GM21723 (cell line): ENCODE results near the gene DGAT2.
A peak's percentile ranks its signal among the peaks of the same experiment; 100 is the strongest.

Experiments used
- ATAC-seq: cut with Tn5 transposase; IDR thresholded peaks from one replicate; pipeline ENCODE4 v1.9.1; 2021; ENCODE audit warnings: mild to moderate bottlenecking, moderate library complexity; ENCODE audit not compliant: unreplicated experiment

Gene DGAT2

DNA sequence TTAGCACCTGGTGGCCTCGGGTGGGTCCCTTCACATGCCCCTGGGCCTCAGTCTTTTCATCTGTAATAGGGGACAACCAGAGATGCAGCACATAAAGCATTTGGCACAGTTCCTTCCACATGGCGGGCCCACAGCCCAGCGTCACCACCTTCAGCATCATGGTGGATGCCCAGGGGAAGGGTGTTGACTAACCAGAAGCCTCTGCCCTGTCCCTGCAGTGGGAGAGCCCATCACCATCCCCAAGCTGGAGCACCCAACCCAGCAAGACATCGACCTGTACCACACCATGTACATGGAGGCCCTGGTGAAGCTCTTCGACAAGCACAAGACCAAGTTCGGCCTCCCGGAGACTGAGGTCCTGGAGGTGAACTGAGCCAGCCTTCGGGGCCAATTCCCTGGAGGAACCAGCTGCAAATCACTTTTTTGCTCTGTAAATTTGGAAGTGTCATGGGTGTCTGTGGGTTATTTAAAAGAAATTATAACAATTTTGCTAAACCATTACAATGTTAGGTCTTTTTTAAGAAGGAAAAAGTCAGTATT lies 31.6 kb downstream of the DGAT2 start:
- ATAC-seq: no peak

DNA sequence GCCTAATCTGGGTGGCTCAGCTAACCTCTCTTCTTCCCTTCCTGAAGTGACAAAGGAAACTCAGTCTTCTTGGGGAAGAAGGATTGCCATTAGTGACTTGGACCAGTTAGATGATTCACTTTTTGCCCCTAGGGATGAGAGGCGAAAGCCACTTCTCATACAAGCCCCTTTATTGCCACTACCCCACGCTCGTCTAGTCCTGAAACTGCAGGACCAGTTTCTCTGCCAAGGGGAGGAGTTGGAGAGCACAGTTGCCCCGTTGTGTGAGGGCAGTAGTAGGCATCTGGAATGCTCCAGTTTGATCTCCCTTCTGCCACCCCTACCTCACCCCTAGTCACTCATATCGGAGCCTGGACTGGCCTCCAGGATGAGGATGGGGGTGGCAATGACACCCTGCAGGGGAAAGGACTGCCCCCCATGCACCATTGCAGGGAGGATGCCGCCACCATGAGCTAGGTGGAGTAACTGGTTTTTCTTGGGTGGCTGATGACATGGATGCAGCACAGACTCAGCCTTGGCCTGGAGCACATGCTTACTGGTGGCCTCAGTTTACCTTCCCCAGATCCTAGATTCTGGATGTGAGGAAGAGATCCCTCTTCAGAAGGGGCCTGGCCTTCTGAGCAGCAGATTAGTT lies 32.3 kb downstream of the DGAT2 start:
- ATAC-seq: no peak

DNA sequence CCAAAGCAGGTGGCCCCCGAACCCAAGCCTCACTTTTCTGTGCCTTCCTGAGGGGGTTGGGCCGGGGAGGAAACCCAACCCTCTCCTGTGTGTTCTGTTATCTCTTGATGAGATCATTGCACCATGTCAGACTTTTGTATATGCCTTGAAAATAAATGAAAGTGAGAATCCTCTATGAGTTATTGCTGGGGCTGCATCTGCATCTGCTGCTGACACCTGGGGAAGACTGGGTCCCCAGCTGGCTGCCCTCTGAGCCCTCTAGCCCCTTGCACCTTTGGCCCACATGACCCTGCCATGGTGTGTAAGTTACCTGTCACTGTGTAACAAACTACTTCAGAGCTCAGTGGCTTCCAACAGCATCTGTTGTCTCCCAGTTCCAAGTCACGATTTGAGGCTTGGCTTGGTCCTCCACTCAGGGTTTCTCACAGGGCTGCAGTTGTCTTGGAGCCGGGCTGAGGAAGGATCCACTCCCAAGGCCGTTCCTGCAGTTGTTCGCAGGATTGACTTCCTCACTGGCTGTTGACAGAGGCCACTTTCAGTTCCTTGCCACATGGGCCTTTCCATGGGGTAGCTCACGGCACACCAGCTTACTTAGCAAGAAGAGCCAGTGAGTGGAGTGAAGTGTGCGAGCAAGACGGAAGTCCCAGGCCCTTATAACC lies 32.9 kb downstream of the DGAT2 start:
- no peak for ATAC-seq

DNA sequence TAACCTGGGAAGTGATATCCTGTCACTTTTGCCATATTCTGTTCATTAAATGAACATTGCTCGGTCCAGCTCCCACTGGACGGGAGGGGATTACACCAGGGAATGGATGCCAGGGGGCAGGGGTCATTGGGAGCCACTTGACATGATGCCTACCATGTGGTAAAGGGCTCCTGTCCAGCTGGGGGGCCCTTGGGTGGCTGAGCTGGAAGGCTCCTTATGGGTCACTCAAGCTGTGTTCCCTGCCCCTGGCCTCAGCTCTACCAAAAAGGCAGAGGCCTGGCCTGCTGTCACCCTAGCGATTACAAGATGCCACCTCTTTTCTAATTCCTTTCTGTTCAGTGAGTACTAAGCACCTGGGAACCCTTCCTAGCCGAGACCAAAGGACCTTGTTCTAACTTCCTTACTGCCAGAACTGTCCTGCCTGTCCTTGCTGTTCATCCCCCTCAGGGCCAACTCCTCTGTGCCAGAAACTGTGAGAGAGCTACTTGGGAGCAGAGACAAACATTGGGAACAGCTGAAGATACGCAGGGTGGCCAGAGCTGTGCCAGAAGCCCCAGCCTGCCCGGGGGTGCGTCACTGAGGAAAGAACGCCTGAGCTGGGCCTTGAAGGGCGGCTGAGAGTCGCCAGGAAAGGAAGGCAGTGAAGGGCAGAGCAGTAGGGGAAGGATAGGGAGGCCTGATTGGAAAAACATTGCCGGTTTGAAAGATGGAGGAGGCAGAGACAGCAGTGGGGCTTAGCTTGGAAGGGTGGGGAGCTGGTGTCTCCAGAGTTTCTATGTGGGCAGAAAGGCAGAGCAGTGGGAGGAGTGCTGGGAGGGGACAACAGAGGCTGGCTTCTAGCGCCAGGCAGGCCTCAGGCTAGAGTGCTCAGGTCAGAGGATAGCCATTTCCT lies 33.7 kb downstream of the DGAT2 start:
- no peak for ATAC-seq

DNA sequence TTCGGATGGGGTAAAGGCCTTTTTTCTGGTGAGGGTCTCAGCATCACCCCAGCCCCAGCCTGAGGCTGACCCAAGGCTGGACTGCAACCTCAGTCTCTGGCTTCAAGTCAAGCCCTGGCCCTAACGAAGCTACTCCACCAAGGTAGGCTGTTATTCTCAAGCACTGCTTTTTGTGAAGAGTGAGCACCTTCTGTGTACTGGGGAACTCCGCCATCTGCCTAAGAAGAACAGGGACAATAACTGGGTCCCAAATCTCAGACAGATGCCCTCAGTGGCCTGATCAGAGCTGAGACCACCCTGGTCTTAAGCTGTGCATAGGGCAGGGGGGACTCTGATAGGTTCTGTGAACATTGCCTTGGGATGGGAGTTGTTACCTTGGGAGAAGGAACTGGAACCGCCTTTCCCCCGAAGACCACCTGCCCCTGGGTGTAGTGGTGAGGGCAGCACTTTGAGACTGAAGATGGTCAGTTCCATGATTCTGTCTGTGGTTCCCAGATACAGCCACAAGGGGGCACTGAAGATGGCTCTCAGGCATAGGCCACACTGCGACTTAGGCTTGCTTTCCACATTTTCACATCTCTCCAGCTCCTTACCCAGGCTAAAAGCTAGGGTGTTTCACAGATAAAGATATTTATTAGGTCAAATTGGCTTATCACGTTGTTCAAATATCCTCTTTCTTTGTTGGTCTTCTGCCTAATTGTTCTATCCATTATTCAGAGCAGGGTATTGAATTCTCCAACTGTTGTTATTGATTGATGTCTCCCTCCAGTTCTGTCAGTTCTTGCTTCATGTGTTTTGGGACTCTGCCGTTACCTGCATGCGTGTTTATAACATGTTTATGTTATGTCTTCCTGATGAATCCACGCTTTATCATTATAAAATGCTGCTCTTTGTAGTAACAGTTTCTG lies 34.6 kb downstream of the DGAT2 start:
- peak; percentile 71 for ATAC-seq

DNA sequence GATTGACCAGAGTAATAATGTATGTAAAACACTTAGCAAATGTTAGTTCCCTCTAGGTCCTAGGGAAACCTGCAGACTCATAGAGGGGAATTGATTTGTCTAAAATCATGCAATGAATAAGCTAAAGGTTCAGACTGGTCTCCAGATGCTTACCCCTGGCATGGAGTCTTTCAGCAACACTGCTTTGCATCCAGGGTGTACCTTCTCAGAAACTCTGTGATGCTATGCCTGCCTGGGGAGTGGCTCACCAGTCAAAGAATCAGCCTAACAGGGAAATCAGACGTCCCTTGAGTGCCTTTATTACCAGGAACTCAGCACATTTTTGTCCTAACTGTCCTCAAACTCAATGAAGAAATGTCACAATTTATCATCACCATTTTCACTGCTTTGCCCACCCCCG lies 40.5 kb downstream of the DGAT2 start:
- no peak for ATAC-seq

DNA sequence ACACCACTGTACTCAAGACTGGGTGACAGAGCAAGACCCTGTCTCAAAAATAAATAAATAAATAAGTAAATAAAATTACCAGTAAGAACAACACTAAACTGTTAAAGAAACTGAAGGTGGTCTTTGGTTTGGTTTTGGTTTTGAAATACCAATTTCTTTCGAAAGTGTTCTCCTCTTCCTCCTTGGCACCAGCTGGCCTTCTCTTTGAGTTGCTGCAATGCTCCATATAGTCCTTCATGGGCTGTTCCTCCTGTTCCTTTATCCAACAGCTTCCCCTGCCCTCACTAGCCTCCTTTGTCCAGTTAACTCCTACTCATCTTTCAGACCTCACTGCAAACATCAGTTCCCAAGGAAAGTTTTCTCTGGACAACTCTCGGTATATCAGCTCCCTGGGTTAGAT lies 41.4 kb downstream of the DGAT2 start:
- no peak for ATAC-seq

DNA sequence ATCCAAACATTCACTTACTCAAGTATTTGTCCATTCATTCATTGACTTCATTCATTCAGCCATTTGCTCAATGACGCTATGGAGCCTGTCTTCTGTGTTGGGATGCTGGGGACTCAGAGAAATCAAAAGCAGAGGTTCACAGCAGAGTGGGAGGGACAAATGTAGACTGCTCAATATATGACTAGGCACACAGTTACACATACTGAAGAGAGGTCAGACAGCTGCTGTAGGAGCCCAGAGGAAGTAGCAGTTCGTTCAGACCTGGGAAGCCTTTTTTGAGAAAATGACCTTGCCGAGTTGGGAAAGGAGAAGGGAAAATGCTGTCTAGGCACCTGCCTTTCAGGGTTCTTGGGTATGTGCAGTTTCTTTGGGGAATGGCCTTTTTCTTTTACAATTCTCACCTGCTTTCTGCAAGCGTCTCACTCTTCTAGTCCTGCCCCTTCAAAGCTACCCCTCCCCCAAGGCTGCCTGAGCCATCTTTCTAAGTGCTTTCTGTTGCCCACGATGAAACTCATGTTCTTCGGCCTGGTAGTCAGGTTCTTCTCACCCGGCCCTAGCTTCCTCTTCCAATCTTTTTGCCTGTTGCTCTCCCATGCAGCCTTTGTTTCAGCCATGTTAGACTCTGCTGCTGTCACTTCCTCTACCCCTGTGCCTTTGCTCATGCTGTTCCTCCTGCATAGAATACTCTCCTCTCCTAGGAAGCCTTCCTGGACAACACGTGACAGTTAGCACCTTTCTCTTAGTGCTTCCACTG lies 42.2 kb downstream of the DGAT2 start:
- ATAC-seq: no peak

DNA sequence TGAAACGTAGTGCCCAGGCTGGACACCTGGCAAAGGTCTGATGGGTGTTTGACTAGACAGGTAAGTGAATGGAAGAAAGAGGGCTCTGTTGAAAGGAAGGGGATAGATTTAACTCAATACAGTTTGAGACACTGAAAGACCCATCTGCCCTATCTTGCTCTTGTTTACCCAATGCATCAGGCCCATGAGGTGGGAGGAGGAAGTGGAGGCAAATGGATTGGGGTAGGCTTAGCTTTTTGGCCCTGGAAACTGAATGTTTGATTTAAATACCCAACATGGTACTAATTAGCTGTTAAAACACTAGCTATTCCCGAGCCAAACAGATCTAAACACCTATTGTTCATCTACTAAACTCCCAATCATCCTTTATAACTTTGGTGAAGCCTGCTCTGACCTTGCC lies 42.9 kb downstream of the DGAT2 start:
- no peak for ATAC-seq

DNA sequence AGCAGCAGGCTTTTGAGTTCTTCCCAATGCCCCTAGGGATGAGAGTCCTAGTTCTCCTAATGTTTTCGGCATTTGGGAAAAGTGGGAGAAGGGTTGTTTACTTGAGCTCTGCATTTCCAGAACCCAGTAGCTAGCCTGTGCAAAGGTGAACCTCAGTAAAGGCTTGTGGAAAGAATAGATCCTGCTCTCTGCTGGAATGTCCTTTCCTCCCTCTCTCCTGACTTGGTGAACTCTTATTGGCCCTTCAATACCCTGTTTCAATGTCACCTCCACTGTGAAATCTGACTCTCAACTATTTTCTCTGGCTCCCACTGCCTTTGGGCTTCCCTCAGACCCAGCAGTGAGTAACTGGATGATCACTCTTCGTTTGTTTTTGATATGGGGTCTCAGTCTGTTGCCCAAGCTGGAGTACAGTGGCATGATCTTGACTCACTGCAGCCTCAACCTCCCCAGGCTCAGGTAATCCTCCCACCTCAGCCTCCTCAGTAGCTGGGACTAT lies 44.0 kb downstream of the DGAT2 start:
- ATAC-seq: no peak

DNA sequence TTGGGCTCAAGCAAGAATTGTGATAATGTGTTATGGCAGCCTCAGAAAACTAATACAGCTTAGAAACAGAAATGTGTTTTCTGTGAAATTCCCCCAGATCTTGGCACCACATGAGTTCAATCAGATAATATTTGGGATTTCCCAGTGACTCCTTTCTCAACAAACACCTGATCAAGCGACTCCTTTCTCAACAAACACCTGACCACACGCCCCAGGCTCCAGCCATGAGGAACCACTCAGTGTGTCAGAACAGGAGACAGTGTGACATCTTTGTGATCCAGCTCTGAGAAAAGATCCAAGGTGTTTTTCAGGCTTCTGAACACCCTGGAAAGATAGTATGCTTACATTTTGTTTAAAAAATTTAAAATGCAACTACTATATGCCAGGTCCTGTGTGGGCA lies 44.5 kb downstream of the DGAT2 start:
- no peak for ATAC-seq

DNA sequence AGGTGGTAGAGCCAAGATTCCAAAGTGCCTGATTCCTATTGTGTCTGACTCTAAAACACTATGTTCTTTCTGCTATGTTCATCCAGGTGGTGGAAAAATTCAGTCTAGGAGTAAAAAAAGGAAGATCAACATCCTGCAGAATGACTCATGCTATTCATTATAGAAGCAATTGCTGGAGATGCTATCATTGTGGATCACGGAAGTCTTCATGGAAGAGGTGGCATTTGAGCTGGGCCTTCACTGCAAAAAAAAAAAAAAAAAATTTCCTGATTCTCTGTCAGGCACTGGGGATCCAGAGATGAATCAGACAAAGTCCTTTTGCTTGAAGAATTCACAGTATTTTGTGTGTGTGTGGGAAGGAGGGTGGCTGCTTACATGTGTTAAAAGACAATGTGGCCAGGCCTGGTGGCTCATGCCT lies 45.1 kb downstream of the DGAT2 start:
- ATAC-seq: no peak

DNA sequence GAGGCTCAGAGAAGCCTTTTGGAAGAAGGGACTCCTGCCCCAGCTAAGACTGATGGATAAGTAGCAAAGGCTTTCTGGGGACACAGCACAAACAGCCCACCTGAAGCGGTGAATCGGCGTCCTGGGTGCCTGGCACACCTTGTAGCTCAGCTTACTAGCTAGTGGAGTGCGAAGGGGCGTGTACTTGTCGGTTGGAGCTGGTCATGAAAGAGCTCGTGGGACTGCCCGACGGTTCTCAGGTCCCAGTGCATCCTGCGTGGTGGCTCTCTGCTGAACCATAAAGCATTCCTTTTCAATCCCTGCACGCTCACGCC lies 45.7 kb downstream of the DGAT2 start:
- ATAC-seq: peak; percentile 29

DNA sequence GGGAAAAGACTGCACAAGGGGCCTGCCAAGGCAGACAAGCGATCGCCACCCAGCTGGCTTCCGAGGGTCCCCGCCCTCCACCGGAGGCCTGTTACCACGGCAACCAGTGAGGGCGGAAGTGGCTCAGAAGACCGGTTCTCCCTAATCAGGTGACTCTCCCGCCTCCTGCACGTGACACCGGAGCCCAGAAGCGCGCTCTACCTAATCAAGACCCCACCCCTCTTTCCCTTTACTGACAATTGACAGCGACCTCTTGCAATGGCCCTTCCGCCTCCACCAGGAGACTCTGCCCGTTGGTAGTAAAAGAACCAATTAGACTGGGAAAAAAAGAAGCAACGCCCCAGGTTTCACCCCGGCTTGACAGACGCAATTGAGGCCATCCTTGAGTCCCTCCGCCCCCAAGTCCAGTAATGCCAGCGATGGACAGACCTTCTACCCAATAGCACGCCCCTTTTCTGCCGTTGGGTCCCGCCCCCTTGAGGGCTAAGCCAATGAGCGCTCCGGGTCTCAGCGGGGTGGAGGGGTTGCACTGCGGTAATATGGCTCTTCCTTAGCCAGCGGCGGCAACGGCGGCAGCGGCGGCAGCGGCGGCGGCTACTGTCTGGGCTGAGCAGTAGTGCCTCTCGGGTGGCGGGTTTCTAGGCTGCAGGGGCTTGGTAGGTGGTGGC lies 46.2 kb downstream of the DGAT2 start, which contains the start of gene UVRAG:
Gene UVRAG (plus strand): TSS at position 534 of the 668 bp plus-strand sequence. CDS start 198 bp downstream, outside the sequence.
- peak; percentile 80 for ATAC-seq

DNA sequence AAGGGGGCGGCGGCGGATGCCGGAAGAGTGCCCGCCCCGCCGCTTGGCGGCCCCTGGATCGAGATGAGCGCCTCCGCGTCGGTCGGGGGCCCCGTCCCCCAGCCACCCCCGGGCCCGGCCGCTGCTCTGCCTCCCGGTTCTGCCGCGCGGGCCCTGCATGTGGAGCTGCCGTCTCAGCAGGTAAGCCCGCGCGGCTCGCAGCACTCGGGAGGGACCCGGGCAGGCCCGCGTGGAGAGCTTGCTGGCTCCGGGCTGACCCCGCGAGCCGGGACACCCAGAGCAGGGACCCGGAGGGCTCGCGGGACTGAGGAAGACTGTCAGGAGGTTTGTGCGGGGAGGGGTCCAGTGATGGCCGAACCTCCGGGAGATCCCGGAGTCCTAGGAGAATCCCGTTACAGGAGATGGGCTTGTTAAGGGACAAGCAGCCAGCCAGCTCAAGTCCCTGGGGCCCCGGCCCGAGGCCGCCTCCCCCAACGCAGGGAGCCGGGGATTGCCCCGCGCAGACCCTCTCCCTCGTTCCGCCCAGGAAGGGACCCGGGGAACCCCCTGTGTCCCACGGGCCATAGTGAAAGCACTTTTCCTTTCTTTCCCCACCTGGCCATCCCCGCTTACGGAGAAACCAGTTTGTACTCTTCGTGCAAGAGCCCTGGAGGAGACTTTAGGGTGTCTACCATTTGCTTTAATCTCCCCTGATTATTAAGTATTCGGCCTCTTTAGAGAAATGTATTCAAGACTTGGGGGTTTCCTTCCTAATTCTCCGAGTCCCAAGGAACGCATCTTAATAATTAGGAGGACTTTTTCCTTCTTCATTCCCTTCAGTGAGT lies 47.0 kb downstream of the DGAT2 start:
- peak; percentile 26 for ATAC-seq

DNA sequence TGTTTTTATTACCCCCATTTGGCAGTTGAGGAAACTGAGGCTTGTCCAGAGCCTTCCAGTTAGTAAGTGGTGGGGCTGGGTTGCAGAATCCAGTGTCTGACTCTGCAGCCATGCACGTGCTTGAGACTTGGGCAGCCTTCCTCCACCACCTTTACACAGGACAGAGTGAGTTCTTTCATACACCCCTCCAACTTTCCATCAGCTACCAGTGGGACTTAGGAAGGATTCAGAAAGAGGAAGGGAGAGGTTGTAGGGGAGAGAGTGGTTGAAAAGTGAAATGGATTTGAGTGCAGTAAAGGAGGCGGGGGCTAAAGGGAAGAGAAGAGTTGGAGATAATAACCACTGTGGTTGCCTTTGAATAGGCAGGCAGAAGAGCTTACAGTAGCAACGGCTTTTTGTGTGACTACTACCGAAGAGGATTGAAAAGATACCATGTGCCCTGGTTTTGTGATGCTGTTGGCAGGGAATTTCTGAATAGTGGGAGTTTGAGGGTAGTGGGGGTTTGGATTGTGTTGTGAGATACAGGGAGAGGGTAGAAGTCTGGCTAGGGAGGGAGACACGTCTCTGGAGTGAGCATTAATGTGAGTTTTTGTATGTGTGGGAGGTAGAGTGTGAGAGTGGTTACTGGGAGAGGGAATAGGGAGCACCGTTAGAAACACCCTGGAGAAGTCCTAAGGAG lies 48.1 kb downstream of the DGAT2 start:
- no peak for ATAC-seq

DNA sequence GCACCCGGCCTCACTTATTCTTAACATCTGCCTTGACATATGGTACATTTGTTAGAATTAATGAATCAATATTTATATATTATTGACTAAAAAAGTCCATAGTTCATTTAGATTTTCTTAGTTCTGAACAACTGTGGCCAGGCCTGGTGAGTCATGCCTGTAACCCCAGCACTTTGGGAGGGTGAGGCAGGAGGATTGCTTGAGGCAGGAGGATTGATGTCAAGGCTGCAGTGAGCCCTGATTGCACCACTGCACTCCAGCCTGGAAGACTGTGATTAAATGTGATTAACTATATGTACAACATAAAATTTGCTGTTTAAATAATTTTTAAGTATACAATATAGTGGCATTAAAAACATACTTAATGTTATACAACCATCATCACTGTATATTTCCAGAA lies 52.1 kb downstream of the DGAT2 start:
- no peak for ATAC-seq

DNA sequence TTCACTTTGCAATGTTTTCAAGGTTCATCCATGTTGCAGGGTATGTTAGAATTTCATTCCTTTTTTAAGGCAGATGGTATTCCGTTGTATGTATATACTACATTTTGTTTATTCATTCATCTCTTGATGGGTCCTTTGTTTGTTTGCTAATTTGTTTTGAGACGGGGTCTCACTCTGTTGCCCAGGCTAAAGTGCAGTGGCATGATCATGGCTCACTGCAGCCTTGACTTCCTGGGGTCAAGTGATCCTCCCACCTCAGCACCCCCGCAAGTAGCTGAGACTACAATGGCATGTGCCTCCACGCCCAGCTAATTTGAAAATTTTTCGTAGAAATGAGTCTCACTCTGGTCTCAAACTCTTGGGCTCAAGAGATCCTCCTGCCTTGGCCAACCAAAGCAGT lies 52.6 kb downstream of the DGAT2 start:
- ATAC-seq: no peak
